Stimulated activated CD4-positive, alpha-beta T cell treated with anti-CD3 and anti-CD28 coated beads, TNF-alpha, amount 100 ng/mL, for 4 hours (primary cell): ENCODE data around the gene LACTBL1.

Source experiments
- DNase-seq, 3 experiments: peaks; one replicate each; pipeline ENCODE4 v3.0.0-alpha.2; 2020; ENCODE audit warnings: low read depth in 3 of 3

The LACTBL1 gene

DNA sequence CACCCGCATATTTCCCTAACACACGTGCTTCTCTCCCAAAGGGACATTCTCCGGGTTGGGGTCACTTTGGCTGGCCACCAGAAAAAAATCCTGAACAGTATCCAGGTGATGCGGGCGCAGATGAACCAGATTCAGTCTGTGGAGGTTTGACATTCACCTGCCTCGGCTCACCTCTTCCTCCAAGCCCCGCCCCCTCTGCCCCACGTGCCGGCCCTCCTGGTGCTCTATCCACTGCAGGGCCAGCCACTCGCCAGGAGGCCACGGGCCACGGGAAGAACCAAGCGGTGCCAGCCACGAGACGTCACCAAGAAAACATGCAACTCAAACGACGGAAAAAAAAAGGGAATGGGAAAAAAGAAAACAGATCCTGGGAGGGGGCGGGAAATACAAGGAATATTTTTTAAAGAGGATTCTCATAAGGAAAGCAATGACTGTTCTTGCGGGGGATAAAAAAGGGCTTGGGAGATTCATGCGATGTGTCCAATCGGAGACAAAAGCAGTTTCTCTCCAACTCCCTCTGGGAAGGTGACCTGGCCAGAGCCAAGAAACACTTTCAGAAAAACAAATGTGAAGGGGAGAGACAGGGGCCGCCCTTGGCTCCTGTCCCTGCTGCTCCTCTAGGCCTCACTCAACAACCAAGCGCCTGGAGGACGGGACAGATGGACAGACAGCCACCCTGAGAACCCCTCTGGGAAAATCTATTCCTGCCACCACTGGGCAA, 59.1 kb downstream of the LACTBL1 start:
- no peak for DNase-seq

DNA sequence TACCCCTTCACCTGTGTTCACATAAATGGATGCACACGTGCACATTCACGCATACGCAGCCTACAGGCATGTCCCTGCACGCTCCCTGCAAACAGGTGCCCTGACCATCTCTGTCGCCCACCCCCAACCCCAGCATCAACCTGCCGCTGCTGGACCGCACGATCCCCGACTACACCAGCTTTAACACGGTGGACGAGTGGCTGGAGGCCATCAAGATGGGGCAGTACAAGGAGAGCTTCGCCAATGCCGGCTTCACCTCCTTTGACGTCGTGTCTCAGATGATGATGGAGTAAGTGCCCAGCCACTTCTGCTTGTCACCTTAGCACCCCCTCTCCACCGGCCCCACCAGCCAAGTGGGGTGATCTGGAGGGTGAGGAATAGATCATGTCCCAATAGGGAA, 60.4 kb downstream of the LACTBL1 start:
- no peak for DNase-seq

DNA sequence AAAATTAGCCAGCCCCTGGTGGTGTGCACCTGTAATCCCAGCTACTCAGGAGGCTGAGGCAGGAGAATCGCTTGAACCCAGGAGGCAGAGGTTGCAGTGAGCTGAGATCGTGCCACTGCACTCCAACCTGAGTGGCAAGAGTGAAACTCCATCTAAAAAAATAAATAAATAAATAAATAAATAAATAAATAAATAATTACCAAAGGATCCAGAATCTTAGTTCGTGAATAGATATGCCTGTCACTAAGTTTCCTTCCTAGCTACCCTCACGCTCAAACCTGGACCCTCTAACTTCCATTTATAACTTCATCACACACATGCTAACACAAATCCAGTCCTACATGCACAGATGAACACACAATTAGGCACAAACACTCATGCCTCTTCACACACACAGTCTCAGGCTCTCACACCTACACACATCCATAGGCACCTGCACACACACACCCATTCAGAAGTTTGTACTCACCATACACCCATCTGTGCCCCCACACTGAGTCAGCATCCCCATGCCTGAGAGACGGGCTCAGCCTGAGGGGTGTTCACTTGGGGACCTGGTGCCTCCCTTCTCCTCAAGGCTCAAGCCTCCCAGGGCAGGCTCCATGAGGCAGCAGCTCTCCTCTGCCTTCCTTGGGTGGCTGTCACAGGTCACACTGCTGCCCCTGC, 61.5 kb downstream of the LACTBL1 start:
- DNase-seq: no peak

DNA sequence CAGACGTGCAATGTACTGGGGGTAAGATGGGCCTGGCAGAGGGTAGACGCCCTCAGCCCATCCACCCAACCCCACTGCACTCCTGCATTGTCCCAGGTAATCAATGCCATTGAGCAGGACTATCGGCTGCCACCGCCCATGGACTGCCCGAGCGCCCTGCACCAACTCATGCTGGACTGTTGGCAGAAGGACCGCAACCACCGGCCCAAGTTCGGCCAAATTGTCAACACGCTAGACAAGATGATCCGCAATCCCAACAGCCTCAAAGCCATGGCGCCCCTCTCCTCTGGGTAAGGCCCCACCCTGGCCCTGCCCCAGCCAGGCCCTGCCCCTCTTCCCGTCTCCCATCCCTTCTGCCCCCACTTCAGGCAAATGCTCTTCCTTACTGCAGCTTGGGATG, 62.4 kb downstream of the LACTBL1 start:
- DNase-seq: no peak

DNA sequence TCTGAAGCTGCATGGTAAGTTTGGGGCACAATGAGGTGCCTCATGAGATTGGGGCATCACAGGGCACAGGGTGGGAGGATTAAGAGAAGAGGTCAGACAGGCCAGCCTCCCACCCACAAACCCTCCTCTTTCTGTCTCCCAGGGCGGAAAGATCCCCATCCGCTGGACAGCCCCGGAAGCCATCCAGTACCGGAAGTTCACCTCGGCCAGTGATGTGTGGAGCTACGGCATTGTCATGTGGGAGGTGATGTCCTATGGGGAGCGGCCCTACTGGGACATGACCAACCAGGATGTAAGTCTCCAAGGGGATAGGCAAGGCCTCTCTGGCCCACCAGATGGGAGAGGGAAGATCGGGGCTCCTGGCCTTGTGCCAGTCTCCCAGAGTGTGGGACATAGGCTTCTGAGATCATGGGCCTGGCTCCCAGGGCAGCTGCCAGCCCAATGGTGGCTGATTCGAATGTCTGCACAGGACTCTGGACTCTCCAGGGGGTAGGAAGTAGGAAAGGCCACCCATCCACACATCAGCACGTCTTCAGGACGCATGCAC, 63.7 kb downstream of the LACTBL1 start:
- DNase-seq: no peak

DNA sequence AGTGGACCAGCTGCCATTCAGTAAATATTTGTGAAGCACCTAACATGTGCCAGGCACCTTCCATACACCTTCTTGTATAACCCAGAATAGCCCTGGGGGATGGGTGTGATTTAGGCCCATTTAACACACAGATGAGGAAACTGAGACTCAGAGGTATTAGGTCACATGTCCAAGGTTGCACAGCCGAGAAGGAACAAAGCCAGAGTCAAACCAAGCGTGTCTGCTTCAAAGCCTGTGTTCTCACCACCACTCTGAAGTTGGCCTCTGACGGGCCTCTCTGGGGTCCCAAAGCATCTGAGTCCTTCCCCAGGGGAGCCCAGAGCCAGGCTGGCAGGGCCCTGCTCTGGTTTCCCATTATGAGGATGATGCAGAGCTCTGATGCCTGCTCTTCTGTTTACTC, 65.1 kb downstream of the LACTBL1 start:
- no peak for DNase-seq

DNA sequence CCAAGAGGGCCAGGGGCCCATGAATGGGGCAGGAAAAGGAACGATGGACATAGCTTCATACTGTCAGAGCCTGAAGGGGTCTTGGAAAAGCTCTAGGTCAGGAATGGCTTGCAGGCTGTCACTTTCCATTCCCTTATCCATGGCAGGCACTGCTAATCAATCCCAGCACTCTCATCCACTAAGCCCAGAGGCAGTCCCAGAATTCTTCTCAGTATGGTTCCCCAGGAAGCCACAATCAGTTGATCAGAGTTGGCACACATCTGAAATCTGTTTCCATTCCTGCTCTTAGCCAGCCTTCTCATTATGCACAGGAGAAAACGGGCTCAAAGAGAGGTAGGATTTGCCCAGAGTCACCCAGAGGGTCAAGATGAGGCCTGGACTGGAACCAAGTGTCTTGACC, 65.7 kb downstream of the LACTBL1 start:
- no peak for DNase-seq

DNA sequence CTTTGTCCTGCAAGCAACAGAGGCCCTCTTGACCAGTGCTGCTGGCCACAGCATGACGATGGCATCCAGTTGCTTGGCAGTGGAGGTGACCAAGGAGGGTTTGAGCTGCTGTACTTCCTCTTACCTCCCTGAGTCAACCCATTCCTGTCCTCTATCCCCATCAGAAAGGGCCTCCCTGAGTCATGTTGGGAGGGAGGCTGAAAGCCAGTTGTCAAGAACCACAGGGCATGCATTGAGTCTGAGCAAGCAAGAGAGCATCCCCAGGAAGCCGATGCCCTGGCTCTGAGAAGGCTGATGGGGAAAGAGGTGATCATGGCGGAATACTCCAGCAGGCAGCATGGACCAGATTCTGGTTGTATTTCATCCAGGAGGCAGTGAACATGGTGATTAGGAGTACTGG, 69.6 kb downstream of the LACTBL1 start:
- no peak for DNase-seq
